Thyroid gland (tissue), 4 donors: ENCODE data around the gene LSM14B.

ENCODE experiments used
- CTCF ChIP-seq, 6 experiments: fragments of 200-600 bp in 3 of 6; fragments of 450-650 bp in 3 of 6; sonication (generic) in 3 of 6; IDR thresholded peaks; one replicate each; pipeline ENCODE4 v1.5.1; 2016 to 2019; ENCODE audit warnings: antibody characterized with exemption in 6 of 6, mild to moderate bottlenecking in 2 of 6, inconsistent platforms in 1 of 6, moderate library complexity in 1 of 6
- POLR2A ChIP-seq, 2 donors: fragments of 450-650 bp; IDR thresholded peaks; one replicate each; pipeline ENCODE4 v1.6.1; 2017; ENCODE audit warnings: antibody characterized with exemption in 2 of 2, mild to moderate bottlenecking in 2 of 2, moderate library complexity in 1 of 2

DNA sequence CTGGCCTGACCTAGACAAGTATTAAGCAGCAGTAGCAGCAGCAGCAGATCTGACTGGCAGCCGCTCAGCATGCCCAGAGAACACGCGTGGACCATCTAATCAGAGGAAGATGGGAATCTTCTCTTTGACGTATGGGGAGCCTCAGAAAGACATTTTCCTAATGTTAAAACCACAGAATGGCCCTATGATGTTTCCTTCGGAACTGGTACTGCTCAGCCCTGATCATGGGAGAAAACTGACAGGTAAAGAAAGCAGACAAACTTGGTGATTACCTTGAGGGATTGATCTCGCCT lies 14.8 kb downstream of the LSM14B start:
- TF ChIP-seq CTCF (IDR thresholded peaks at IDR 0.05) (no peak), POLR2A (IDR thresholded peaks at IDR 0.05) (no peak)
